Mammary epithelial cell (primary cell): Measurements from ENCODE around the gene ELOVL6.

Experiments used
- EZH2 ChIP-seq: IDR thresholded peaks from 2 replicates; pipeline ENCODE4 v1.6.1; 2012; ENCODE audit warnings: low read length, inconsistent platforms, borderline replicate concordance
- TF ChIP-seq, protein P1 (sequence below), 2 donors: IDR thresholded peaks in 1 of 2; conservative IDR thresholded peaks in 1 of 2; 2 replicates each; pipeline ENCODE4 v1.5.1; 2011 to 2012; ENCODE audit warnings: inconsistent platforms in 2 of 2, low read length in 2 of 2, mild to moderate bottlenecking in 2 of 2, control low read depth in 1 of 2, low read depth in 1 of 2; ENCODE audit not compliant: insufficient read depth in 1 of 2; ENCODE audit errors: extremely low read depth in 1 of 2

DNA sequence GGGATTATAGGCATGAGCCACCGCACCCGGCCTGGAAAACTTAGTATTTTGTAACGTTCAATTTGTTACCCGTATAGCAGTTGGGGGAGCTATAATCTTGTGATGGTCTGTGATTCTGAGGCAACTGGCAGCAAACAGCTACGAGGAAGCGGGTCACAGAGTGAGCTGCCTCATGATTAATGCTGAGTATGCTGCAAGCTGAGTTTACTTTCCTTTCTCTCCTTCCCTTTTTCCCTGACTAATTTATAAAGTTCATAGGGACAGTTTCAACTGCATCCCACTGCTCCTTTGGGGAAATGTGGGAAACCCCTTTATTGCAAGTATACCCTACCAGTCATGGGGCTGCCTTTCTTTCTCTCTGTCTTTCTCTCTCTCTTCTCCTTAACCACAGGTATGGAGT, 17.7 kb upstream of the ELOVL6 start:
- TF ChIP-seq, protein P1, sequence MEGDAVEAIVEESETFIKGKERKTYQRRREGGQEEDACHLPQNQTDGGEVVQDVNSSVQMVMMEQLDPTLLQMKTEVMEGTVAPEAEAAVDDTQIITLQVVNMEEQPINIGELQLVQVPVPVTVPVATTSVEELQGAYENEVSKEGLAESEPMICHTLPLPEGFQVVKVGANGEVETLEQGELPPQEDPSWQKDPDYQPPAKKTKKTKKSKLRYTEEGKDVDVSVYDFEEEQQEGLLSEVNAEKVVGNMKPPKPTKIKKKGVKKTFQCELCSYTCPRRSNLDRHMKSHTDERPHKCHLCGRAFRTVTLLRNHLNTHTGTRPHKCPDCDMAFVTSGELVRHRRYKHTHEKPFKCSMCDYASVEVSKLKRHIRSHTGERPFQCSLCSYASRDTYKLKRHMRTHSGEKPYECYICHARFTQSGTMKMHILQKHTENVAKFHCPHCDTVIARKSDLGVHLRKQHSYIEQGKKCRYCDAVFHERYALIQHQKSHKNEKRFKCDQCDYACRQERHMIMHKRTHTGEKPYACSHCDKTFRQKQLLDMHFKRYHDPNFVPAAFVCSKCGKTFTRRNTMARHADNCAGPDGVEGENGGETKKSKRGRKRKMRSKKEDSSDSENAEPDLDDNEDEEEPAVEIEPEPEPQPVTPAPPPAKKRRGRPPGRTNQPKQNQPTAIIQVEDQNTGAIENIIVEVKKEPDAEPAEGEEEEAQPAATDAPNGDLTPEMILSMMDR (conservative IDR thresholded peaks at IDR 0.05 in 1 of 2, IDR thresholded peaks at IDR 0.05 in 1 of 2; ENCODE audit: extremely low read depth in 1 of 2, insufficient read depth in 1 of 2, low read depth in 1 of 2, low read length in 2 of 2), result no peak
- no peak for TF ChIP-seq EZH2
